MM.1S (cell line): ENCODE results near the gene METAP1D.

Source experiments
- DNase-seq: peaks from one replicate; pipeline ENCODE4 v3.0.0-alpha.2; 2015
- H2AFZ ChIP-seq: fragments of 300-600 bp; sonication (generic); 2 replicates; pipeline ENCODE4 v1.6.0; 2016; ENCODE audit warnings: antibody characterized with exemption, low read length
- H3F3A ChIP-seq: fragments of 300-600 bp; sonication (generic); 2 replicates; pipeline ENCODE4 v1.6.1; 2016; ENCODE audit warnings: mild to moderate bottlenecking, antibody characterized with exemption, low read length, moderate library complexity, mixed read lengths; ENCODE audit not compliant: insufficient read depth
- H3K27ac ChIP-seq: fragments of 300-600 bp; sonication (generic); 2 replicates; pipeline ENCODE4 v1.5.1; 2016; ENCODE audit warnings: mild to moderate bottlenecking, low read length
- H3K27me3 ChIP-seq: fragments of 300-600 bp; sonication (generic); replicated peaks from 2 replicates; pipeline ENCODE4 v1.6.0; 2016; ENCODE audit warnings: low read length; ENCODE audit not compliant: insufficient read depth
- H3K36me3 ChIP-seq: fragments of 300-600 bp; sonication (generic); replicated peaks from 2 replicates; pipeline ENCODE4 v1.6.1; 2016; ENCODE audit warnings: mild to moderate bottlenecking, low read length, mixed read lengths; ENCODE audit not compliant: insufficient read depth
- H3K4me1 ChIP-seq: fragments of 300-600 bp; sonication (generic); 2 replicates; pipeline ENCODE4 v1.6.1; 2016; ENCODE audit warnings: low read length, mixed read lengths
- H3K4me2 ChIP-seq: fragments of 300-600 bp; sonication (generic); 2 replicates; pipeline ENCODE4 v1.6.0; 2016; ENCODE audit warnings: low read depth, low read length
- H3K4me3 ChIP-seq: fragments of 300-600 bp; sonication (generic); 2 replicates; pipeline ENCODE4 v1.5.1; 2016; ENCODE audit warnings: low read length, mixed read lengths
- H3K79me2 ChIP-seq: fragments of 300-600 bp; sonication (generic); 2 replicates; pipeline ENCODE4 v1.6.1; 2016; ENCODE audit warnings: mixed run types, low read length, mixed read lengths
- H3K9ac ChIP-seq: fragments of 300-600 bp; sonication (generic); 2 replicates; pipeline ENCODE4 v1.6.1; 2016; ENCODE audit warnings: low read length, mixed read lengths
- H3K9me2 ChIP-seq: fragments of 300-600 bp; sonication (generic); replicated peaks from 2 replicates; pipeline ENCODE4 v1.6.1; 2016; ENCODE audit warnings: mild to moderate bottlenecking, low read length, mixed read lengths; ENCODE audit not compliant: insufficient read depth
- H3K9me3 ChIP-seq: fragments of 300-600 bp; sonication (generic); replicated peaks from 2 replicates; pipeline ENCODE4 v1.6.1; 2016; ENCODE audit warnings: mild to moderate bottlenecking, low read length, mixed read lengths; ENCODE audit not compliant: insufficient read depth
- H4K20me1 ChIP-seq: fragments of 300-600 bp; sonication (generic); 2 replicates; pipeline ENCODE4 v1.6.1; 2016; ENCODE audit warnings: mild to moderate bottlenecking, low read length, moderate library complexity, mixed read lengths; ENCODE audit not compliant: insufficient read depth
- CTCF ChIP-seq: fragments of 300-600 bp; sonication (generic); IDR thresholded peaks from 2 replicates; pipeline ENCODE4 v1.5.1; 2016; ENCODE audit warnings: antibody characterized with exemption, low read length, mixed read lengths
- EZH2 ChIP-seq: fragments of 300-600 bp; sonication (generic); optimal IDR thresholded peaks from 2 replicates; pipeline ENCODE3; 2017; ENCODE audit warnings: low read depth, mild to moderate bottlenecking, antibody characterized with exemption, low read length, mixed read lengths
- EZH2phosphoT487 ChIP-seq: fragments of 300-600 bp; sonication (generic); IDR thresholded peaks from 2 replicates; pipeline ENCODE4 v1.6.1; 2018; ENCODE audit warnings: antibody characterized with exemption, low read length

METAP1D gene

GRCh38 chr2:172089005-172089504, 89.3 kb downstream of the METAP1D start:
- H3F3A ChIP-seq, result no peaks in the 10 kb centered on the region
- H3K4me3 ChIP-seq, result no peak overlapping the region
- H3K79me2 ChIP-seq, result no peaks in the 10 kb centered on the region
- DNase-seq, result no peak
- H2AFZ ChIP-seq, result no peak overlapping the region
- TF ChIP-seq CTCF (no peak), EZH2 (no peak), EZH2phosphoT487 (no peak)
- no peak overlapping the region for H3K4me2 ChIP-seq
- no peaks in the 10 kb centered on the region for H3K36me3 ChIP-seq
- no peak overlapping the region for H3K27ac ChIP-seq
- no peaks in the 10 kb centered on the region for H4K20me1 ChIP-seq
- H3K9me3 ChIP-seq, result no peaks in the 10 kb centered on the region
- H3K9ac ChIP-seq, result no peak overlapping the region
- 0 out of 2 replicates have a peak, but pooled peaks cover 6% of the 10 kb centered on the region for H3K4me1 ChIP-seq
- H3K9me2 ChIP-seq, result no peaks in the 10 kb centered on the region
- peaks cover 93% of the 10 kb centered on the region for H3K27me3 ChIP-seq

- no peak overlapping the region for H3K4me2 ChIP-seq
- H3K9ac ChIP-seq, result no peak overlapping the region
- H3K9me2 ChIP-seq, result no peaks in the 10 kb centered on the region
- no peaks in the 10 kb centered on the region for H3K9me3 ChIP-seq
- H3K27ac ChIP-seq, result no peak overlapping the region
- no peak overlapping the region for H3K4me3 ChIP-seq
- peaks cover 93% of the 10 kb centered on the region for H3K27me3 ChIP-seq
- 0 out of 2 replicates have a peak, but pooled peaks cover 6% of the 10 kb centered on the region for H3K4me1 ChIP-seq
- H3F3A ChIP-seq, result no peaks in the 10 kb centered on the region
- TF ChIP-seq CTCF (no peak), EZH2phosphoT487 (no peak), EZH2 (no peak)
- no peak overlapping the region for H2AFZ ChIP-seq
- H3K36me3 ChIP-seq, result no peaks in the 10 kb centered on the region
- H4K20me1 ChIP-seq, result no peaks in the 10 kb centered on the region
- H3K79me2 ChIP-seq, result no peaks in the 10 kb centered on the region
- DNase-seq, result no peak
Measured at GRCh38 chr2:172089633-172090032, 89.9 kb downstream of the METAP1D start.

GRCh38 chr2:172090044-172090961, 90.5 kb downstream of the METAP1D start:
- no peaks in the 10 kb centered on the region for H3K9me3 ChIP-seq
- H3K9ac ChIP-seq, result no peak overlapping the region
- H3K4me2 ChIP-seq, result no peak overlapping the region
- no peak overlapping the region for H2AFZ ChIP-seq
- TF ChIP-seq EZH2phosphoT487 (no peak), CTCF (no peak), EZH2 (no peak)
- H3K79me2 ChIP-seq, result no peaks in the 10 kb centered on the region
- no peak overlapping the region for H3K27ac ChIP-seq
- H3K9me2 ChIP-seq, result no peaks in the 10 kb centered on the region
- H4K20me1 ChIP-seq, result no peaks in the 10 kb centered on the region
- H3K4me1 ChIP-seq, result 0 out of 2 replicates have a peak, but pooled peaks cover 6% of the 10 kb centered on the region
- H3F3A ChIP-seq, result no peaks in the 10 kb centered on the region
- no peak for DNase-seq
- no peaks in the 10 kb centered on the region for H3K36me3 ChIP-seq
- no peak overlapping the region for H3K4me3 ChIP-seq
- peaks cover 93% of the 10 kb centered on the region for H3K27me3 ChIP-seq
